Spleen (tissue), 7 donors: ENCODE data around the gene PTH.

Experiments
- CTCF ChIP-seq, 11 experiments: fragments of 200-600 bp in 7 of 11; fragments of 450-650 bp in 4 of 11; sonication (generic) in 4 of 11; IDR thresholded peaks in 8 of 11; conservative IDR thresholded peaks in 3 of 11; 1 replicate in 7 of 11; 2 replicates in 4 of 11; pipeline versions ENCODE4 v1.4.0 to v1.8.0; 2016 to 2021; ENCODE audit warnings: antibody characterized with exemption in 11 of 11, inconsistent platforms in 4 of 11, mild to moderate bottlenecking in 1 of 11
- POLR2AphosphoS5 ChIP-seq, 3 donors: sonication (generic); formaldehyde crosslinking; IDR thresholded peaks; one replicate each; pipeline ENCODE4 v1.5.1; 2017; ENCODE audit warnings: antibody characterized with exemption in 3 of 3
- donor health status: DM: no; HTN: no; CAD: no; lungs with moderate emphysema.
- donor health status: DM: no; HTN: no; CAD: no.
- donor health status: DM: no; HTN: no; CAD: no.

- no peak for TF ChIP-seq CTCF (IDR thresholded peaks at IDR 0.05 in 8 of 11, conservative IDR thresholded peaks at IDR 0.05 in 3 of 11)
- TF ChIP-seq POLR2AphosphoS5 (IDR thresholded peaks at IDR 0.05), result no peak
Observed at GRCh38 chr11:13502492-13502891, 6.7 kb upstream of the PTH start.
